Heart left ventricle (tissue), 13 donors: Measurements from ENCODE around the gene SPACDR.

Source experiments
- POLR2A ChIP-seq, 2 donors: fragments of 450-650 bp; IDR thresholded peaks; one replicate each; pipeline ENCODE4 v1.6.1; 2017; ENCODE audit warnings: antibody characterized with exemption in 2 of 2, mild to moderate bottlenecking in 2 of 2, moderate library complexity in 2 of 2
- TF ChIP-seq, protein P1 (sequence below), 12 donors: fragments of 200-600 bp; sonication (generic) in 4 of 12; IDR thresholded peaks; one replicate each; pipeline versions ENCODE4 v1.5.0 to v1.8.0; 2018 to 2022; ENCODE audit warnings: antibody characterized with exemption in 12 of 12, mild to moderate bottlenecking in 5 of 12
- donor health status: ischemic (EF 13 %, LVEDD 7.1; RV severe dilation, severe dysfunction).
- donor health status: DM: no; HTN: yes; CAD: no.
- donor health status: DM: no; HTN: no; CAD: no.
- donor health status: ischemic (EF 25% LVEDD 6.9; RV normal size, moderate dysfunction).
- donor health status: ischemic (EF 25% LVEDD 5.7; RV mildly dilated, moderate dysfunction).
- donor health status: ischemic (EF 35%, LVEDD 5.7; RV mildly dilated, moderate dysfunction).
- donor health status: nonischemic (EF 11% LVEDD 7.7; RV severe dilation, severe dysfunction).
- donor health status: DM: yes; HTN: yes; CAD: no.
- donor health status: PGD.
- donor health status: ischemic (EF 29% LVEDD 5.4; RV normal size, mild dysfunction).
- donor health status: nonischemic (EF 23%, LVEDD 6.1; RV moderate dilation, normal function).

DNA sequence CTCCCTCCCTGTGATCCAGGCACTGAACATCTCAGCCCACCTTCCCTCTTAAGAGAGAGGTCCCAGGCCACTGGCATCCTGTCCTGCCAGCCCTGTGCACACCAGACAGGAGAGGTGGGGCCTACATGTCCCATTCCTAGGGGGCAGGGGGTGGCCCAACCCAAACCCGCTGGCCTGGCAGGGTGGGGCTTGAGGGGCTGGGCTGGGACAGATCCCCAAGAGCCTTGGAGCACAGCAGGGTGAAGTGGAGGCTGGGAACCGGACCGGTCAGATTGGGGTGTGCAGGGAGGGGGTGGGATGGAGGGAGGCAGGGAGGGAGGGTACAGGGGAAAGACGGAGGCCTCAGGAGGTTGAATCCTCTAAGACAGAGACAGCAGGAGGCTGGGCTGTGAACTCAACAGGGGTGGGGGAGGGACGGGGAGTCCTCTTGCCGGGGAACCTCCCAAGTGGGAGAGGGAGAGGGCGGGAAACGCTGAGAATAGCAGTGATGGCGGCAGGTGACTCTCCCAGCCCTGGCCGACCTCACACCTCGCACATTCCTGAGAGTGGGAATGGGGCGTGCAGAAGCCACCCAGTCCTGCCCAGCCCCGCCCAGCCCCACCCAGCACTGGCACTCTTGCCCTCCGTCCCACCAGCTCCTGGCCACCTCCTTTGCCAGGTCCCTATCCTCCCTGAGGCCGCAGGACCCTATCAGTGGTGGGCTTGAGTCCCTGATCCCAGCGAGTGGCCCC lies 8.2 kb upstream of the SPACDR start:
- TF ChIP-seq, protein P1, sequence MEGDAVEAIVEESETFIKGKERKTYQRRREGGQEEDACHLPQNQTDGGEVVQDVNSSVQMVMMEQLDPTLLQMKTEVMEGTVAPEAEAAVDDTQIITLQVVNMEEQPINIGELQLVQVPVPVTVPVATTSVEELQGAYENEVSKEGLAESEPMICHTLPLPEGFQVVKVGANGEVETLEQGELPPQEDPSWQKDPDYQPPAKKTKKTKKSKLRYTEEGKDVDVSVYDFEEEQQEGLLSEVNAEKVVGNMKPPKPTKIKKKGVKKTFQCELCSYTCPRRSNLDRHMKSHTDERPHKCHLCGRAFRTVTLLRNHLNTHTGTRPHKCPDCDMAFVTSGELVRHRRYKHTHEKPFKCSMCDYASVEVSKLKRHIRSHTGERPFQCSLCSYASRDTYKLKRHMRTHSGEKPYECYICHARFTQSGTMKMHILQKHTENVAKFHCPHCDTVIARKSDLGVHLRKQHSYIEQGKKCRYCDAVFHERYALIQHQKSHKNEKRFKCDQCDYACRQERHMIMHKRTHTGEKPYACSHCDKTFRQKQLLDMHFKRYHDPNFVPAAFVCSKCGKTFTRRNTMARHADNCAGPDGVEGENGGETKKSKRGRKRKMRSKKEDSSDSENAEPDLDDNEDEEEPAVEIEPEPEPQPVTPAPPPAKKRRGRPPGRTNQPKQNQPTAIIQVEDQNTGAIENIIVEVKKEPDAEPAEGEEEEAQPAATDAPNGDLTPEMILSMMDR (IDR thresholded peaks at IDR 0.05): no peak
- no peak for TF ChIP-seq POLR2A (IDR thresholded peaks at IDR 0.05)
